ENCODE measurements around the gene PANK3.

DNA sequence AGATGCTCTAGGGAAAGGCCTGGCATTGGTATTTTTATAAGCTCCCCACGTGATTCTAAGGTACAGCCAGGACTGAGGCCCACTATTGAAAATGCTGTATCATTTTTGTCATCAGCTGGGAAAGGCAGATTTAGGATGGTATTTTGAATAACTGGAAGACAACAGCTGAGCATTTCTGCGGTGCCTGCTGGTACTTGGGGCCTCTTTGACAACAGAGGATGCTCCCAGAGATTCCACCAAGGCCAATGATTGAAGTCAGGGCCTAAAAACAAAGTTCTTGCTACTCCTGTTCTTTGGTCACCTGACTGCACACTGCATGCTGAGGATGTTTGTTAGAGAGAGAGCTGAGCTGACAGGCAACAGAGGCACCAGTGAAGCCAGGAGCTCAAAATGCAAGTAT lies 42.0 kb downstream of the PANK3 start:
- TF ChIP-seq, protein P1, sequence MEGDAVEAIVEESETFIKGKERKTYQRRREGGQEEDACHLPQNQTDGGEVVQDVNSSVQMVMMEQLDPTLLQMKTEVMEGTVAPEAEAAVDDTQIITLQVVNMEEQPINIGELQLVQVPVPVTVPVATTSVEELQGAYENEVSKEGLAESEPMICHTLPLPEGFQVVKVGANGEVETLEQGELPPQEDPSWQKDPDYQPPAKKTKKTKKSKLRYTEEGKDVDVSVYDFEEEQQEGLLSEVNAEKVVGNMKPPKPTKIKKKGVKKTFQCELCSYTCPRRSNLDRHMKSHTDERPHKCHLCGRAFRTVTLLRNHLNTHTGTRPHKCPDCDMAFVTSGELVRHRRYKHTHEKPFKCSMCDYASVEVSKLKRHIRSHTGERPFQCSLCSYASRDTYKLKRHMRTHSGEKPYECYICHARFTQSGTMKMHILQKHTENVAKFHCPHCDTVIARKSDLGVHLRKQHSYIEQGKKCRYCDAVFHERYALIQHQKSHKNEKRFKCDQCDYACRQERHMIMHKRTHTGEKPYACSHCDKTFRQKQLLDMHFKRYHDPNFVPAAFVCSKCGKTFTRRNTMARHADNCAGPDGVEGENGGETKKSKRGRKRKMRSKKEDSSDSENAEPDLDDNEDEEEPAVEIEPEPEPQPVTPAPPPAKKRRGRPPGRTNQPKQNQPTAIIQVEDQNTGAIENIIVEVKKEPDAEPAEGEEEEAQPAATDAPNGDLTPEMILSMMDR (IDR thresholded peaks at IDR 0.05; ENCODE audit: insufficient read depth, low read length) = no peak
- TF ChIP-seq, protein P2, sequence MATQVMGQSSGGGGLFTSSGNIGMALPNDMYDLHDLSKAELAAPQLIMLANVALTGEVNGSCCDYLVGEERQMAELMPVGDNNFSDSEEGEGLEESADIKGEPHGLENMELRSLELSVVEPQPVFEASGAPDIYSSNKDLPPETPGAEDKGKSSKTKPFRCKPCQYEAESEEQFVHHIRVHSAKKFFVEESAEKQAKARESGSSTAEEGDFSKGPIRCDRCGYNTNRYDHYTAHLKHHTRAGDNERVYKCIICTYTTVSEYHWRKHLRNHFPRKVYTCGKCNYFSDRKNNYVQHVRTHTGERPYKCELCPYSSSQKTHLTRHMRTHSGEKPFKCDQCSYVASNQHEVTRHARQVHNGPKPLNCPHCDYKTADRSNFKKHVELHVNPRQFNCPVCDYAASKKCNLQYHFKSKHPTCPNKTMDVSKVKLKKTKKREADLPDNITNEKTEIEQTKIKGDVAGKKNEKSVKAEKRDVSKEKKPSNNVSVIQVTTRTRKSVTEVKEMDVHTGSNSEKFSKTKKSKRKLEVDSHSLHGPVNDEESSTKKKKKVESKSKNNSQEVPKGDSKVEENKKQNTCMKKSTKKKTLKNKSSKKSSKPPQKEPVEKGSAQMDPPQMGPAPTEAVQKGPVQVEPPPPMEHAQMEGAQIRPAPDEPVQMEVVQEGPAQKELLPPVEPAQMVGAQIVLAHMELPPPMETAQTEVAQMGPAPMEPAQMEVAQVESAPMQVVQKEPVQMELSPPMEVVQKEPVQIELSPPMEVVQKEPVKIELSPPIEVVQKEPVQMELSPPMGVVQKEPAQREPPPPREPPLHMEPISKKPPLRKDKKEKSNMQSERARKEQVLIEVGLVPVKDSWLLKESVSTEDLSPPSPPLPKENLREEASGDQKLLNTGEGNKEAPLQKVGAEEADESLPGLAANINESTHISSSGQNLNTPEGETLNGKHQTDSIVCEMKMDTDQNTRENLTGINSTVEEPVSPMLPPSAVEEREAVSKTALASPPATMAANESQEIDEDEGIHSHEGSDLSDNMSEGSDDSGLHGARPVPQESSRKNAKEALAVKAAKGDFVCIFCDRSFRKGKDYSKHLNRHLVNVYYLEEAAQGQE (IDR thresholded peaks at IDR 0.05; ENCODE audit: insufficient replicate concordance, low read depth) = no peak
- TF ChIP-seq POLR2AphosphoS5 (IDR thresholded peaks at IDR 0.05; ENCODE audit: low read depth) (no peak), GABPA (IDR thresholded peaks at IDR 0.05; ENCODE audit: low read depth) (no peak), SPI1 (IDR thresholded peaks at IDR 0.05; ENCODE audit: borderline replicate concordance, low read depth) (no peak)
